GM18909 (cell line): ENCODE results near the gene CDH13.

ENCODE experiments used
- ATAC-seq: cut with Tn5 transposase; IDR thresholded peaks from one replicate; pipeline ENCODE4 v1.9.1; 2021; ENCODE audit warnings: mild to moderate bottlenecking; ENCODE audit not compliant: unreplicated experiment, poor library complexity

The CDH13 gene

DNA sequence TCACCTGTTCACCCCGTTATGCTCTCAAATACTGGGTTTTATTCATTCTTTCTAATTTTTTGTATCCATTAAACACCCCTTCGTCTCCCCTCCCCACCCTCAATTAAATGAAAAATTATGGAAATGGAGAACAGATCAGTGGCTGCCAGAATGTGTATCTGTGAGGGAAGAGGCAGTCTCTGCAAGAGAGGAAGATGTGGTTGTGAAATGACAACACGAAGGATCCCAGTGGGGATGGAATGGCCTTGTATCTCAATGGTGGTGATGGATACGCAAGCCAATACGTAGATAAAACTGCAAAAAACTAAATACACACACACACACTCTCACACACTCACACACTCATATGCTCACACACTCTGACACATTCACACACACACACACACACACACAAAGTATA, 570.7 kb downstream of the CDH13 start:
- no peak for ATAC-seq

DNA sequence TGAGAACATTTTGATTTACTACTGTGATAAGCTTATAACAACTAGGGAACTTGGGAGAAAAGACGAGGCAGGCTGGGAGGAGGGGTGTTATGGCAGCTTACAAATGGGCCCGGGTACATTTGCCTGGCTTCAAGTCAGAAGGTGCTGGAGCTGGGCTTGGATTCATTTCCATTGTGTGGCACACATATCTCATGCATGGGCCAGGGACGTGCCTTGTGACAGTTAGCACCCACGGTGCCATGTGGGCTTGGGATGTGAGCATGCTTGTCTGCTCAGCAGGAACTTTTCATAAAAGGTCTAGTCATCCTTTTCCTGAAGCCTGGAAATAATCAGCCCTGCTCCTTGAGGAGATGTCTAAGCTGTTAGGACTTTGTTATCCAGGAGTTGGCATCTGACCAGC, 572.2 kb downstream of the CDH13 start:
- ATAC-seq = no peak

DNA sequence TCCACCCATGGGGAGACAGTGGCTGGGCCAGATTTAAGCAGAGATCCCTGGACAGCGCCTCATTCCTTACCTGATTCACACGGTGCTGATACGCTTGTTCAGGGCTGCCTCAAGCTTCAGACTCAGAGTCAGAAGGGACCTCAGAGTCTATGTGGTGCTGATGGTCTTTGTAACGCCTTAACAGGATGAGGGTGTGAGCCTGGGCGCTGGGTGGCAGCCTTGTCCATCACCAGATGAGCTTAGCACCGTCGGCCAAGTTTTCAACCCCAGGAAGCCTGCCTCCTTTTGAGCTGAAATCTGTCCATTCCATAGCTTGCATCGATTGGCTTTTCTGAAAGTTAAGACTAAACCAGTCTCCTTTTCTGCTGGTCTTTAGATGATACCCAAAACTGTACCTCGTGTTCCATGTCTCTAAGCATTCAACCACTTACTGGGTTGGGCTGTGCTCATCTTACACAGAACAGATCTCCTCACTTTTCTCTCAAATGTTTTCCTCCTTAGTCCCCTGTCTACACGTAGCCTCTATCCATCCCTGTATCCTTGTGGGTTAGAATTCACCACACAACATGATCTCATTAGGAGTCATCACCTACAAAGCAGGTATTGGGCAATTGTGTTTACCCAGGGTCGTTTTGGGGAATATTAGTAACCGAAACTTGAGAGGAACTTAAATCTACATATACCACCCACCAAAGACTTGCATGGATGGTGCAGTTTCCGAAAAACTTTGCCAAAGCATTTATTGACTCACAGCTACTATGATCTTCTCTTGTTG, 573.4 kb downstream of the CDH13 start:
- no peak for ATAC-seq

DNA sequence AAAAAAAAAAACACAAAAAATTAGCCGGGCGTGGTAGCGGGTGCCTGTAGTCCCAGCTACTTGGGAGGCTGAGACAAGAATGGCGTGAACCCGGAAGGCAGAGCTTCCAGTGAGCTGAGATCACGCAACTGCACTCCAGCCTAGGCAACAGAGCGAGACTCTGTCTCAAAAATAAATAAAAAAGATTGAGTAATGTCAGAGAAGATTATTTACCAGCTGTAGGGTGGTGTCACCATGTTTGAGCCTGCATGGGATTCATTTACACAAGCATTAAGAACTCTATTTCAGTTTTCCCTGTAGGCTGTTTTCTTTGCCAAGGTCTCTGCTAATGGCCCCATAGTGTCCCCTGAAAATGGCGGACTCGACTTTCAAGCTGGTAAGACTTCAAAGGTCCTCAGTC, 575.0 kb downstream of the CDH13 start:
- no peak for ATAC-seq

DNA sequence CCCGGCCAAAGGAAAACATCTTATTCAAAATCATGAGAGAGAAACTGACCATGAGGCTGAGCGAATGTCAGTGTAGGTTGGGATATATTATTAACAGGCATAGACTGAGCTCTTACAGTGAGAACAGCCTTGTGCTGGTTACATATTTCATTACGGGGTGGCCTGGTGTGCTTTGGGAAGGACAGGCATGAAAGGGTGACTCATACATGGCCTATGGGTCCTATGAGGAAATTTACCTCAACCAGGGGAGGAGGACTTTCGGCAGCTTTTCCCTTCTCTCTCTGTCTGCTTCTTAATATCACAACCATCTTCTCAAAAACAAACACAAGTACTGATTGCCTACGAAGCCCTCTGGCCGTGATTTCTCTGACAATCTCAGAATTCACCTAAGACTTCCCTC, 579.1 kb downstream of the CDH13 start:
- no peak for ATAC-seq

- ATAC-seq = no peak
Observed at GRCh38 chr16:83206426-83206825, 579.7 kb downstream of the CDH13 start.

- no peak for ATAC-seq
Observed at GRCh38 chr16:83211711-83212110, 584.9 kb downstream of the CDH13 start.

- ATAC-seq = no peak
Observed at GRCh38 chr16:83212301-83212841, 585.6 kb downstream of the CDH13 start.

DNA sequence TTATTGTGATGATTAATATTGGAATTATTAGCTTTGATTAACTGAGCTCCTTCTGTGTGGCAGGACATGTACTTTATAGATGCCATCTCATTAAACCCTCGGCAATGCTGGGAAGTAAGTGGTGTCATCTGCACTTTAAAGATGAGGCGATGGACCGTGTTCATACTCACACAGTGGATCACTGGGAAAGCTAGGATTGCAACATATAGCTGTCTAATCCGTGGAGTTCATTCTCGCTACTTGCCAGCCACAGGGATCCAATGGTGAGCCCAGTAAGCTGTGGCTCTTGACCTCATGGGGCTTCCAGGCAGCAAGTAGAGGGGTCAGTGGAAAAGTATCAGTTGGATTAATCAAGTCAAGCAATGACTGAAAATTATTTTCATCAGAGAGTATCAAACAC, 587.9 kb downstream of the CDH13 start:
- ATAC-seq = no peak

DNA sequence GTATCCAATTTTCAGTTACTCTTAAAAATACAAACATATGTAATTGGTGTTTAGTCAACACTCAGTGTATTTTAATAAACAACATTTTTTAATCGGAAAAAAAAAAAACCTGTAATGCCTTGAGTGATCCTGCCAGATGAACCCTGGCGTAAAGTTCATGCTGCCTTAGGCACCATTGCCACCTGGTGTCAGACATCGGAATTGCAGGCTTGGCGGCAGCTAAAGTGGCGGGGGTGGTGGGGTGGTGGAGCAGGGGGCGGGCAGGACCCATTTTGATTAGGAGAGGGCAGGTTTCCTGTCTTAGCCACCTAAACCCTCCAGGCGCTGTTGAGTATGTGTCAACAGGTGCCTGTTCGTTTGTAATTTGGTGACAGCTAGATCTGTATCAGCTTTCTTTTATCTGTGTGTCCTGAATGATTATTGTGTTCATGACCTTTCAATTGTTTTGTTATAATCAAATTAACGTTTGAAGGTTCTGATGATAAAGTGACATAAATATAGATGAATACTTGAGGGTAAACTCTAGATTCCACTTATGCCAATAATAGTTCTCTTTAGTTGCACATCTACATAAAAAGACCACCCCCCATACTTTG, 588.7 kb downstream of the CDH13 start:
- ATAC-seq = no peak

- ATAC-seq = no peak
Observed at GRCh38 chr16:83219285-83219684, 592.5 kb downstream of the CDH13 start.

GRCh38 chr16:83220066-83220465, 593.3 kb downstream of the CDH13 start:
- ATAC-seq = no peak

DNA sequence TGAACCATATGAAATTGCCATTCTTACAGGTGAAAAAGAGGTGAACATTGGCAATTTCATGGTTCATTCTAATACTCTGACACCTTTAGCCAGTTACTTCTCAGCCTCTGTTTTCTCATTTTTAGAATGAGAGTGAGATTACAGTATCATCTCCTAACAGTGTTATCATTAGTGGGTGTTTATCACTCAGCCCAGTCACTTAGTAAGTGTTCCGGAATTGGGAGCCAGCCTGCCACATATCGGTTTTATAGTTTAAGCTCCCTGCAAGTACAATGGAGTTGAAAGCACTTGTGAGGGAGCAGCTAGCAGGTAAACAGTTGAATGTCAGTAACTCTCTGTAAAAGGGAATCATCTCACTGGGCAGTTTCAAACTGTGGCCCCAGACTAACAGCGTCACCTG, 597.9 kb downstream of the CDH13 start:
- ATAC-seq = no peak

DNA sequence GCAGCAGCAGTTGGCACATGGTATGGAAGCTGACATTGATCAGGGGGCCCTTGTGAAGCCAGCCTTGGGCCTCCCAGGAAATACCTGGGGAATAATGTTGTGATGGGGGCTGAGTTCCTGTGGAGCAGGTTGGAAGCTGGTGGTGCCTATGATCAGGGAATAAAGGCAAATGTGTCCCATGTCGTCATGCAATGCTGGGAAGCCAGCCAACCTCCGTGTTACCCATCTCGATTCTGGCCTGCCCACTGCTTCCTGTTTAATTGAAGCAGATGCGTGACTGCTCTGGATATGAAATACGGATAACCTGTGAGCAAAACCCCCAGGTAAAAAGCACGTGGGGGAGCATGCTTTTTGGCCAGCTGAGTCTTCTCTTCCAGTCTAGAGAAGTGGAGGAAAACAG, 600.6 kb downstream of the CDH13 start:
- no peak for ATAC-seq

- ATAC-seq = no peak
Observed at GRCh38 chr16:83231729-83232128, 605.0 kb downstream of the CDH13 start.

DNA sequence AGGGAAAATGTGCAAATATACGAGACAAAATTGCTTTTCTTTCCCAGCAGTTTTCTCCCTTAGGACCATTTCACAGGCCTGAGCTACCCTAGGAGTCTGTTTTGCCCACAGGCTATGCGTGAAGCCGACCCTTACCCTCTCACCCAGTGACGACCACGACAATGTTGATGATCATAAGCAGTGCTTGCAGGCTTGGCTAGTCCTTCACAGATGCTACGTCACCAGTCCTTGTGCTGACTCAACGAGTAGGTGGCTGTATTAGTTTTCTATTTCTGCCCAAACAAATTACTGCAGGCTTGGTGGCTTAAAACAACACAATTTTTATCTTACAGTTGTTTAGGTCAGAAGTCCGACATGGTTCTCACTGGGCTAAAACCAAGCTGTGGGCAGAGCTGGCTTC, 606.4 kb downstream of the CDH13 start:
- ATAC-seq = no peak

- ATAC-seq = no peak
Observed at GRCh38 chr16:83238949-83239691, 612.4 kb downstream of the CDH13 start.

DNA sequence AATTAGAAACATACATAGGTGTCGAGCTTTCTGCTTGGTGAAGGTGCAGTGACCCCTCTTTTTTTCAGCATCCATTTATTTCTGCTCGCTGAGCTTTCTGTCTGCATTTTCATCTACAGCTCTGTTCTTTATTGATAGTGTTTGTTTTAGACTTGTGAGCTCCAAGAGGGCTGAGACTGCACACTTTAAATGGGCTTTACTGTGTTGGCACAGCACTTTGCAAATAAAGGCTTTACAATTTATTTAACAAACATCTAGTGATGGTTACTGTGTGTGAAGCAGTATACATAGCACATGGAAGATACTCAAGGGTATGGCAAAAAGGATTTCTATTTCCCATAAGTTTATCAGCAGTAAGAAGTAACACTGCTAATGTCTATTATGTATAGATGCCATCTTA, 617.3 kb downstream of the CDH13 start:
- ATAC-seq = no peak

GRCh38 chr16:83245061-83245460, 618.3 kb downstream of the CDH13 start:
- no peak for ATAC-seq

DNA sequence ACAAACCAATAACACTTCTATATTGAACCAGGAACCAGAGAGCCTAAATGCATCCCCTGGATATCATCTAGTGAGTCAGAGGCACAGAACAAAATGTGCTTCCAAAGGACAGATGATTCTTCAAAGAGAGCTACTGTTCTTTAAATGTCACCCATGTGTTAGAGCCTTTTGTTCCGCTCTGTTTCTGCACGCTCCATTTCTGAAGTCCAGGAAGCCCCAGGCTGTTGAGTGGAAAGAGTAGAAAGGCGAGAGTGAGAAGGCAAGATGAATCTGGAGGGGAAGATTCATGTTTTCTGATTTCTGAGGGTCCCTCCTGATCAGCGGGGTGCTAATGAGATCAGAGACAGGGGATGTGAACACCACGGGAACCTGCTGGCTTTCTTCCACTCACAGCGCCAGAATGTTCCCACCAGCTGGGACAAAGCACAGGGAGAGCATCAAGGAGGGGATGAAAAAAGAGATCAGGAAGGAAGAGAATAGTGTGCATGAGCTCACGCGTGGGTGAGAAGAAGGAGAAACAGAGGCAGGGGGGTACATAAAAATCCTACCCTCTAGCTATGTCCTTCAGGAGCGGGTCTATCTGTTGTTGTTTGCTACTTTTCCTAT, 621.1 kb downstream of the CDH13 start:
- no peak for ATAC-seq
